HTR-8/SVneo (cell line): ENCODE measurements around the gene LPP.

Experiments
- DNase-seq: peaks from one replicate; pipeline ENCODE4 v3.0.0; 2011; ENCODE audit warnings: low spot score, mixed read lengths; ENCODE audit not compliant: insufficient read length
- FAIRE-seq: peaks from 2 replicates; lab custom pipeline; 2011; peaks lifted over from hg19 to GRCh38; lab: Jason Lieb, UNC

The LPP gene

DNA sequence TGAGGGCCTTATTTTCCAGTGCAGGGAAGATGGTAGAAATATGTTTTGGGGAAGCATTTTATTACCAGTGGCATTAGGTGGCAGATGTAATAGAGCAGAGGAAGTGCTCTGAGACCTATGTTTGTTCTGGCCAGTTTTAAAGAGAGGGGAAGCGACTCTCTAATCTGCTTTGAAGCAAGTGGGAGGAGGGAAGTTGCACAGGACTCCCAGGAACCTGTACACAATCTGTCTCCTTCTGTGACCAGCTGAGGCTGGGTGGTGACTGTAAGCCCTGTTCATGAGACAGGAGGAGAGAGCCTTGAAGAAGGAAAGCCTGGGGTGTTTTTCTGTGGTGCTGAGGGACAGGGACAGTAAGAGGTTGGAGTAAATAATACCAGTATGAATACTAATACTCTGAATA, 60.5 kb downstream of the LPP start:
- FAIRE-seq = no peak
- DNase-seq = no peak

DNA sequence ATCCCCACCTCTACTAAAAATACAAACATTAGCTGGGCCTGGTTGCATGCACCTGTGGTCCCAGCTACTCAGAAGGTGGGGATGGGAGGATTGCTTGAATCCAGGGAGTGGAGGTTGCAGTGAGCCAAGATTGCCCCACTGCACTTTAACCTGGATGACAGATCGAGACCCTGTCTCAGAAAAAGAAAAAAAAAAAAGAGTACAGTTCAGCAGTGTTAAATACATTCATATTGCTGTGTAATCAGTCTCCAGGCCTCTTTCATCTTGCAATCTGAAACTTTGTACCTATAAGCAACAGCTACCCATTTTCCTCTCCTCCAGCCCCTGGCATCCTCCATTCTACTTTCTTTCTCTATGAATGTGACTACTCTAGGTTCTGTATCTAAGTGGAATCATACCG, 61.2 kb downstream of the LPP start:
- no peak for FAIRE-seq

DNA sequence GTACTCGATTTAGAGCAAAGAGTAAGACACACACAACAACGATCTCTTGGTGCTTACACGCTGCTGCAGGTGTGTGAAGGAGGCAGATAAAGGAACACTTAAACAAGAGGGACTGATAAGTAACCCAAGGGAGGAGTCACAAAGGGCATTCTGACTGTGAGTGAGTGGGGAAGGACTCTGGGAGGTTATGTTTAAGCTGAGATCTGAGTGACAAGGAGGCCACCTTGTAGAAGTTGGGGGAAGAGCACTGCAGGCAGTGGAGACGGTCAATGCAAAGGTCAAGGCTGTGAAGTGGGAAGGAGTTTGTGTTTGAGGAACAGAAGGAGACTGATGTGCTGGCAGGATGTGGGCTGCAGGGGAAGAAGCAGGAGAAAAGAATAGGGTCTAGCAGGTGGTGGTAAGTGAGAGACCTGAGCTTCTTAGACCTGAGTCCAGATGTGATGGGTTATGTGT, 63.1 kb downstream of the LPP start:
- DNase-seq (no peak), FAIRE-seq (no peak)

More for the DNA sequence above, 61.2 kb downstream of the LPP start:
- DNase-seq = no peak

DNA sequence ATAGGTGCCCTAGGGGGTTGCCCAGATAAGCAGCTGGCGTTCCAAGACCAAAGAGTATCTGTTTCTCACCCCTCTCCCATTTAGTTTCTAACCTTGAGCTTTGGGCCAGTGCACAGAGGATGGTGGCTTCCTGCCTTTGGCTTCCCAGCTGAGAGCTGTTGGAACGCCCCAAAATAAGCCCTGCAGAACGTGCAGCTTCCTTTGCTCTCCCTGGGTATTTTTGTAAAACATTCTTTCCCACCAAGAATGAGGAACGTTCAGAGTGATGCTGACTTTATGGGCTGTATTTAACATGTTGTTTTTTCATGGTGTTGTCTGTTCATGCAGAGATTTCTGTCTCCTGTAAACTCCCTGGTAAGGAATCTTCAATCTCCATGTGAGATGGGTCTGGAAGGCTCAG, 63.8 kb downstream of the LPP start:
- no peak for DNase-seq
- no peak for FAIRE-seq

DNA sequence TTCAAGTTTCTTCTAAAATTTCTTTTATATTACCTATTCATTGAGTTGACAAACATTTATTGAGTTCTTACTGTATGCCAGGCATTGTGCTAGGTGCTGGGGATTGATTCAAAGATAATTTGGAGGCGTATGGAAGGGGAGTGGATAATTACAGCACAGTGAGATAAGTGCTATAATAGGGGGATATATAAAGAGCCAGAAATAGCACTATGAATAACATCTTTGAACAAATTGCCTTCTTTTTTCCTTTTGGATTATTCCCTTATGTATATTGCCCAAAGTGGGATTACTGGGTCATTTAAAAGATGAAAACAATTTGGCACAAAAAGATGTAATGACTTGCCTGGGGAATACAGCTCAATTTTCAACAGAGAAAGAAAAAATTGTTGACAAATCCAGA, 64.6 kb downstream of the LPP start:
- DNase-seq (no peak), FAIRE-seq (no peak)

DNA sequence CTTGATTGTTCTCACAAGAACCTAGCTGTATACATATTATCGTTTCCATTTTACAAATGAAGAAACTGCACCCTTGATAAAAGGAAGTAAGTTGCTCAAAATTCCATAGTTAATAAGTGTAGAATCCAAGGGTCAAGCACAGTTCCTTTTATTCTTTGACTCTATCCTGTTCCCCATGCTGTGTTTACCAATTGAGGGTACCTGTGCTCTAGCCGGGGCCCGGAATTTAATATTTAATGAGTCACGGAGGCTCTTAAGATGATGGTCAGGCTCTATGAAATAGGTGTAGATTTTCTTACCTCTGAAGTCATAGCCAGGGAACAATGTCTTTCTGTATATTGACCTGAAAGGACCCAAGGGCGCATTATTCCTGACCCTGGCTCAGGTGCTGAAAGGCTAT, 65.2 kb downstream of the LPP start:
- no peak for FAIRE-seq
- no peak for DNase-seq

DNA sequence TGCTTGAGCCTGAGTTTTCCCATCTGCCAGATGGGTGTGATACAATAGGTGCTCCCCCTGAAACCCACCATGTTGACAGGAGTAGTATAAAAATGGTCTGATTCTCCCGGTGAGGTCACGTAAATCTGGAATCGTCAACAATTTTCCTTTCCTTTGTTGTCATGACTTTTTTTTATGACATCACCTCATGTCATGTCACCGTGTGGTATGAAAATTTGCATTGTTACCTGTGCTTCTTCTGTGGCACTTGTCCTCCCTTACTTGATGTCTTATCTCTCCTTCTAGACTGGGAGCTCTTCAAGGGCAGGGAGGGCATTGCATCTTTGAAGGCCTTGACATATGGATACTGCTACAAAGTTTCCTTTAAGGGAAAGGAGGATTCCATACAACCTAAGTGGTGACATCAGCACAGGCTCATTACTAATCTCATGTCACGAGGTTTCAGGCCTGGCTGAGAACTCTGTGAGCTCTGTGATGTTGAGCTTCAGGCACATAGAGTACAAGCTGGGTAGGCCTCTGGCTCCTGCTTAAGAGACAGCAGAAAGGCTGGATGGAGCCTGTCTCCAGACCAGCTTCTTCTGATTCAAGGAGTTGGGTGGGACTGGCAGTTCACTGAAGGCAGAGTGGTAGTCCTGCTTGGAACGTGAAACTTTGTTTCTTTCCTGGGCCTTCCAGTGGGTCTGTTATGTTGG, 66.3 kb downstream of the LPP start:
- FAIRE-seq (no peak), DNase-seq (no peak)

DNA sequence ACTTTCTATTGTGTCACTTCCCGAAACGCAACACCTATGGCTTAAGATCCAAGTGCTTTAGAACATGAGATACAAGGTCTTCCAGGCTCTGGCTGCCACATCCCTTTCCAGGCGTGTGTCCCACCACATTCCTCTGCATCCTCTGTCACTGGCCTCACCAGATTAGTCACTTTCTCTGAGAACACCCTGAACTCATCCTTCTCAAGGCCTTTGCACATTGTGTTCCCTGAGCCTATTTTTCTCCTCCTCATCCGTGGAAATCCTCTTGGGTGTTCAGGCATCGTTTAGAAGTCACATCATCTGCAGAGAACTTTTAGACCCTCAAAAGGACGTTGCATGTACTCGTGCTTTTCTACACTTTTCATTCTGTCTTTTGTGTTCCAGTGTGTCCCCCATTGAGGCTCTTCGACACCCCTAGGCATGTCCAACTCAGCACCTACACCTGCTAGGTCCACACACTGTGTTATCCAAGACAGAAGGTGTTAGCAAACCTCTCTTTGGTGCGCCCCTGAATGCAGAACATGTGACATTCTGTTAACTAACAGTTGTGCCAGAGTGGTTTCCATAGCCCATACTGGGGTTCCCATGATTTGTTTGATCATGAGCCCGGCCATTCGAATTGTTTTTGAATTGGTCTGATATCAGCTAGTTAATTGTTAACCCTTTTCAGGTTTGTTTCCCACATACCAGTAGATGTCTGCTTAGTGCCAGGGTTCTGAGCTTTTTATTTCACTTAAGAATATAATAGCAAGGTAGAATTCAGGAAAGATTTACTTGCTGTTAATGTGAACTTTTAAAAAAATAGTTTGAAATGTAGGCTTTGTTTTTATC, 67.2 kb downstream of the LPP start:
- DNase-seq (no peak), FAIRE-seq (no peak)

DNA sequence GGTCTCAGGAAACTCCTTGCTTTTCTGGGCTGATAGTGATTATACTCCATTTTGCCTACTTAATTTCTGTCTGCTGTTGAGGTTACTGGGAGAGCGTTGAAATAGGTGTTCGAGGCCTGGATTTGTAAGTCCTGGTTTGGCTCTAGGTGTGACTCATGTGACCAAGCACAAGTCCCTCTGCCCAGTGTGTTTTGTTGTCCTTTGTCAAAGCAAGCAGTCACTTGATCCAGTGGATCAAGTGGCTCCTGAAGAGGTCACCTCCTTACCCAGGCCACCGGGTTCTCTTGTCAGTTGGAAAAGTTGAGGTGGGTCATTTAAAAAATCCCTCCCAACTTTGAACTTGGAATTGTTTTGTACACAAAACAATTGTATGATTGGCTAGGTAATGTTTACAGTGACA, 70.0 kb downstream of the LPP start:
- FAIRE-seq (no peak), DNase-seq (no peak)

DNA sequence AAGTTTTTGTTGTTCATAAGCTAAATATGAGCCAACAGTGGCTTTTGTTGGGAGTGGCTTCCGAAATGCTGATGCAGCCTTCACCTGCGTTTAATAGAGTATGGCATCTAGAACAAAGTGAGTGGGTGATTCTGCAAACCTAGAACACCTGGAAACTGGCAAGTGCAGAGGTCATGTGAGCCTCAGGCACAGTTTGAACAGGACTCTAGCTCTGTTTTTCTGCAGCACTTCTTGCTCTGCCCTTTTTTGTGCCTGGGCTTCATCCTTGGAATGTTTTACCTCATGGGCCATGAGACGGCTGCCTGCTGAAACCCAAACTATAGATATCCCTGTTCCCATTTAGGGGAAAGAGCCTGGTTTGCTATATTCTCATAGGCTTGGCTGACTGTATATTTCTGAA, 73.5 kb downstream of the LPP start:
- FAIRE-seq (no peak), DNase-seq (no peak)

DNA sequence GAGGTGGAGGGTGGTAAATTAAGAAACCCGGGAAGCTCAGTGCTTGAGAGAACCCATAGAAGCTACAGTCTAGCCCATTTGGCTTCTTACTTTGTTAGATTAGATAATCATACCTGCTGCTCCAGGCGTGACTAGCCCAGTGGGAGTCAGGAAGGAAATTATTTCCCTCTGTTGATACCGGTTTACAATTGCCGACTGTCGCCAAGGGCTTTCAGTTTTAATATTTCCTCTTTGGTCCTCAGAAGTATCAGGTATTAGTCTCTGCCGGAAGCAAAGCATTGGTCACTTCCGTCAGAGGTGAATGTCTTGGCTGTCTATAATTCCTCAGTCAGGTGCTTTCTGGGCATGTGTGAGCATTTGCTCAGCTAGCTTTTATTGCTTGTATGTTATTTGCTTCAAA, 75.2 kb downstream of the LPP start:
- DNase-seq (no peak), FAIRE-seq (no peak)

DNA sequence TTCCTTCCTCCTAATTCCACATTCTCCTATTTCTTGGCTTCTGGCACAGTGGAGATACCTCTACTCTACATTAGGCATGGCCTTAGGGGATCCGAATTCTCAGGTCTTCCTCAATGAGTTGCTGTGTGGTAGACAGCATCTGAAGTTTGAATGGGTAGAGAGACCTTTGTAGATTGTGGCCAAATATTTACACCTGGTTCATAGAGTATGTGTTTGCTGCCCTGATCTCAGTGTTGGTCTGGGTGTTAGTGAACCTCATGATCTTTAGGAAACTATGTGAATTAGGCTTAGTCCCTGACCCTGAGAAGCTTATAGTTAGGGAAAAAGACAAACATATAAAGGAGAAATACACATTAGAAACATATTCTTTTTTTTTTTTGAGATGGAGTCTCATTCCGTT, 75.8 kb downstream of the LPP start:
- DNase-seq (no peak), FAIRE-seq (no peak)

DNA sequence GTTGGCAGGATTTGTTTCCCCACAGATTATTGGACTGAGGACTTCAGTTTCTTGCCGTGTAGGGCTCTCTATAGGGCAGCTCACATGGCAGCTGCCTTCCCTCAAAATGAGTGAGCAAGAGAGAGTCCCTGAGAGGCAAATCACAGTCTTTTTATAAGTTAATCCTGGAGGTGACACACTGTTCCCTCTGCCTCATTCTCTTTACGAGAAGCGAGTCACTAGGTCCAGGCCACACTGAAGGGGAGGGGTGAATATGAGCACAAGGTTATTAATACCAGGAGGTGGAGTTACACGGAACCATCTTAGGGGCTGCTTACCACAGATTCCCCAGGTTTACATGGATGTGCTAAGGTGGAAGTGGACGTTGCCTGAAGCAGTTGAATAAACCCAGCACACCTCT, 77.0 kb downstream of the LPP start:
- FAIRE-seq (no peak), DNase-seq (peak; percentile 31)

DNA sequence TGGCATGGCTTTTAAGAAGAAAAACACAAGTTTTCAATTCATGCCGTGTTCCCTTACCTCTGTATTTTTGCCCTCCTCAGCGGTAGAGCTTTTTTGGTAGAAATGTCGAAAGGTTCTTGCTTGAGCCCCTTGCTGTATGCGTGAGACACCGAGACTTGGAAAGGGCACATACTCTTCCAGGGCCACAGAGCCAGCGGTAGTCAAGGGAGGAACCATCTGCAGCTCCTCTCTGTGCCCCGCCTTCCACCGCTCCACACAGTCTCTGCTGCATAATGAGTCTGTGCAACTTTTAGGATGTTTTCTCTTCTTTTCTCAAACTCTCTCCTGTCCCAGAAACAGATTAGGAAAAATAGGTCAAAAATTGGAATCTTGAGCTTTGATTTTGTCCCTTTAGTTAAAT, 77.5 kb downstream of the LPP start:
- DNase-seq = no peak
- FAIRE-seq = no peak

DNA sequence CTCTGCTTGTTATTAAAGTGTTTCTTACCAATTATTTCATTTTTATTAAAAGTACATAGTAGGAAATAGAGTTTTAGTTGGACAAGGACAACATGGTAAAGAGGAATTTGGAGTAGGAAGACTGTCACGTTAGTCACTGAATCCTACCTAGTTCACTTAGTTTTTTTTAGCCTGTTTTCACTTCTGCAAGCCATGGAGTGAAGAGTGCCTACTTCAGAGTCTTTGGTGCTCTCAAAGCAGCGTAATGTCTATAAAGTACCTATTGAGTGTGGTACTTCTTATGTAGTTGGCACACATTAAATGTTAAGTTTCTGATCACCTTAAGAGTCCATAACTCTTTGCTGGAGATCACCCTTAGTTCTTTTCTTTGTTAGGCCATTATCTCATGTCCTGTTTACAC, 78.7 kb downstream of the LPP start:
- FAIRE-seq (no peak), DNase-seq (no peak)

DNA sequence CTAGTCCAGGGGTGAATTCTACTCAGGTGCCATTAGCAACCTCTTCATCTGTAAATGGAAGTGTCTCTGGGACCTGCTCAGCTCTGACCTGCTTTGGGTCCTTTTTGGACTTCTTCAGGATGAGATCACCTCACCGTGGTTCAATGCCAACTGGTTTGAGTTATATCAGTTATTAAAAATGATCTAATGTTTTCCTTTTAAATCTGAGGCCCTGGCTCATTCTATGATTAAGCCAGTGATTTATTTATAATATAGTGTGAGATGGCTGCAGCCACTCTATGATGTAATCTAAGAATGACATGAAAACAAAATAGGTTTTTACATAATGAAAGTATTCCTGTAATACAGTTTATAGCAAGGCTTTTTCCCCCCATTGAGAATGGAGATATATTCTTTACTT, 79.4 kb downstream of the LPP start:
- FAIRE-seq = no peak
- DNase-seq = no peak

DNA sequence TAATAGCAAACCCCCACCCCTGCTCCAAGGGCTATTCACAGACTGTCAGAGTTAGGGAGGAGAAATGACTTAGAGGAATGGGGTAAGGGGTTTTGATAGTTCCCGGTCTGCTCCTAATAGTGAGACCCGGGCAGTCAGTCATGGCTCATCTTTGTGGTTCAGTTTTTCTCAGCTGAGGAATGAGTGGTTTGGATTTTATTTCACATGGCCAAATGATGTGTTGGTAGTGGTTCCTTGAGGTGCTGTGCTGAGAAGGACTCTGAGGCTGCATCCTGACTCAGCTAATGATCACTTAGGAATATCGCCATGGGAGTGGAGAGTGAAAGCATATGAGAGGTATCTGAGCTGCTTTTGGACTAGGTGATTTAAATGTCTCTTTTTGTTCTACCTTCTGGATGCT, 80.2 kb downstream of the LPP start:
- FAIRE-seq = no peak

DNA sequence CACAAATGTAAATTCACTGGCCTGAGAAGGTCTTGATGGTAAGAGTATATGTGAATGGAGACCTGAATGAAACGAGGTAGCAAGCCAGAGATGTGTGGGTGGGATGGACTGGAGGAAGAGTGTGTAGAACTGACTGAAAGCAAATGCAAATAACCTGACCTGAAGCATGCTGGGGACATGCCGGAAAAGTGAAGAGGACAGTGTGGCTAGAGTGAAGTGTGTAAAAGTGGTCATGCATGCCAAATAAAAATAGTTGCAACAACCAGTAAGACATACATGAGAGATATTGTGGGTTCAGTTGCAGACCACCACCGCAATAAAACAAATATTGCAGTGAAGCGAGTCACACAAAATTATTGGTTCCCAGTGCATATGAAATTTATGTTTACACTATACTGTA, 82.3 kb downstream of the LPP start:
- FAIRE-seq = no peak
- no peak for DNase-seq

More for the DNA sequence above, 80.2 kb downstream of the LPP start:
- no peak for DNase-seq

DNA sequence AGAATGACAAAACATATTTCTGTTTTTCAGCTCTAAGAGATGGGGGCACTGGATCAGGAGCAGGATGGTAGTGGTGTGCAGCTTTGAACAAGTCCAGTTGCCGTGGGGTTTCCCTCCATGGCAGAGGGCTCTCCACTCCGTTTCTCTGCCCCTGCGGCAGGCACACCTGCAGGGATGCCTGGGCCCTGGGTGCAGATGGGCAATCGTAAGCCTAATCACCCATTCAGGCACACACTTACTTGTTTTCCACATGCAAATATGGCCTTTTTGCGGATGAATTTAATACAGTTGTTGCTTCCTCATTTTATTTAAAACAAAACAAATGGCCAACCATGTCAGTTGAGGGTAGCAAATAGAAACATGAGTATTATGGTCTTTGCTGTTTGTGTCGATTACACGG, 85.1 kb downstream of the LPP start:
- FAIRE-seq = no peak
- DNase-seq = no peak

DNA sequence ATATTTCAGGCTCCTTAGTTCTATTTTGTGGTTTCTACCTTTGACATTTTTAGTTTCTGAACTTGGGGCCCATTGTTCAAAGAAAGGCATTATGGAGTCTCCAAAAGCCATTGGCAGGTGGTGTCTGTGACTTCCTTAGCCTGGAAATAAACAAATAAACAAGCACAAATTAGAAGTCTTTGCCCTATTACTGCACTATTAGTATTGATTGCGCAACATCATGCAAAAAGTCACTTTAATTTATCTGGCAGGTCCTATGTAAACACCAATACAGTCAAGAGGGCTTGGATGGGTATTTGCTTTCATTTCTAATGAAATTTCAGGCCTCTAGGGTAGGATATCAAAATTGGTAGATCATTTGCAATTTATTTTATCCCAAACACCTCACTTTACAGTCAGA, 85.6 kb downstream of the LPP start:
- FAIRE-seq = no peak
- no peak for DNase-seq

DNA sequence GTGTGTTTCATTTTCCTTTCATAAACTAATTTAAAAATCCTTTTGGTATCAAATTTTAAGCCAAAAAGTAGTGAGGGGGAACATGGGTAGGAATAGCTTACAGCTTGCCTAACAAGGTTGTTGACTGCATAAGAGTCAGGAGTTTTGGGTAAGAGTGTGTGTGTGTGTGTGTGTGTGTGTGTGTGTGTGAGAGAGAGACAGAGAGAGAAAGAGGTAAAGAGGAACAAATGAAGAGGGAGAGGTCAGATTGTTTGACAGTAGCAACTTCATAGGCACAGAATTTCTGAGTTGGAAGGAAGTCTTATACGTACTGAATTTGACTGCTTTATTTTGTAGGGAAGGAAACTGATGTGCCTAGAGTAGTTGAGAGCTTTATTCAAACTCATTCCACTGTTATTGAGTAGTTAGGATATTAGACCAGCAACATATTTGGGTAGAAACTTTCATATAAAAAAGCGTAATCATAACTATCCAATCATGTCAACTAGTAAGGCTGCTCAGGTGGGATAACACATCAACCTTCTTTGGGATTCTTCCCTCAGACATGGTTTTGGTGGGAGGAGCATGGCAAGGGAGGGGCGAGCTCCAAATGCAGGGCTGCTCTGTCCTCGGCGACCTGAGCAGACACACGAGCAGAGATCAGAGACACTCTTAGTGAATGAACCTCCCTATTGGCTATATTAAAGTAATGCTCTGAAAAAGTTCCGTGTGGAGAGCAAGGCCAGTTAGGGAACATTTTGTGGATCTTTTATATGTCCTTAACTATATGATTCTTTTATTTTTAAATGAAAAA, 86.4 kb downstream of the LPP start:
- no peak for DNase-seq
- no peak for FAIRE-seq
